HG02884 (cell line): ENCODE measurements around the gene SPC24.
"Not testable (repeated sequence)": the region's sequence is repeated elsewhere in the genome, so short reads cannot be mapped to it uniquely, and the experiment has no call there.

Source experiments
- ATAC-seq: cut with Tn5 transposase; IDR thresholded peaks from one replicate; pipeline ENCODE4 v1.9.1; 2021; ENCODE audit warnings: mild to moderate bottlenecking, moderate library complexity; ENCODE audit not compliant: unreplicated experiment

The SPC24 gene

DNA sequence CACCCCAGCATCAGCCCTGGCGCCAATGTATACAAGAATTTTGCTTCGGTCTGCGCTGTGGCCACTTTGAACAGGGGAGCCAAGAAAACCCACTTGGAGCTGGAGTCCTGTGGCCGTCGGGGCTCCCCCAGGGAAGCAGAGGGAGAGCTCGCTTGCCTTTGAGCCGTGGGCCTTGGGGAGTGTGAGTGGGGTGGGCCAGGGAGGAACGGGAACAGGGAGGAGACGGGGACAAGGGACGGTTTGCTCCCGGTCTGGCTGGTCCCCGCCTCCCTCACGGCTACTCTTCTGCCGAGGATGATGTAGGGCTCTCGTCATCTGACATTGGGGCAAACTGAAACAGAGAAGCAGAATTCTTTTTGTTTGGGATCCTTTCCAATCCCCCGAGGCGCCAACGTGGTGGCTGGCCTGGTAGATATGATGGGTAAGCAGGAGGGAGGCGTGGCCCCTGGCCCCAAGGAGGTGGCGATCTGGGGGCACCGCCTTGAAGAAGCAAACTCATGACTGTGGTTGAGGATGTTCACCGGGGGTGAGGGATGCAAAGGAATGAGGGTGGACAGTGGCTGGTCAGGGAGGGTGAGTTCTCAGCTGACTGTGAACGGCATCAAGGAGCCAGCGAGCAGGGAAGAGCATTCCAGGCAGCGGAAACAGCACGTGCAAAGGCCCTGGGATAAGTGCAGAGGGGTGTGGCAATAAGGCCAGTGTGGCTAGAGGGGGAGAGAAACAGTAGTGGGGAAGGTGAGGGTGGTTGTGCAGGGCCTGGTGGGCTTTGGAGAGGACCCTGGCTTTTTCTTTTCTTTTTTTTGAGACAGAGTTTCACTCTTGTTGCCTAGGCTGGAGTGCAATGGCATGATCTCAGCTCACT lies 10.9 kb upstream of the SPC24 start:
- ATAC-seq: no peak

DNA sequence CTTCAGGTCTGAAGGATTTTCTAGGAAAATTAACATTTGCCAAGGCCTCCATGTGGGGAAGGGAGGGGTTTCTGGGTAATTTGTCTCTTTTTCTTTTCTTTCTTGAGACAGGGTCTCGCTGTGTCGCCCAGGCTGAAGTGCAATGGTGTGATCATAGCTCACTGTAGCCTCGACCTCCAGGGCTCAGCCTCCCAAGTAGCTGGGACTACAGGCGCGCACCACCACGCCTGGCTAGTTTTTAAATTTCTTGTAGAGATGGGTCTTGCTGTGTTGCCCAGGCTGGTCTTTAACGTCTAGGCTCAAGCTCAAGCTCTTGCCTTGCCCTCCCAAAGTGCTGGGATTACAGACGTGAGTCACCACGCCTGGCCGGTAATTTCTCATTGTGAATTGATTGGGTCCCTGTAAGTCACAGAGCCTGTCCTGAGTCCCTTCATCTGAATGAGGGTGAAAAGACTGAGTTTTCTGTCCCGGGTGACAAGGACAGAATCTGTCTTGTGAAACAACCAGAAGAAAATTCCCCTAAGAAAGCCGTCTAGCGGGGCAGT lies 10.0 kb upstream of the SPC24 start:
- no peak for ATAC-seq

DNA sequence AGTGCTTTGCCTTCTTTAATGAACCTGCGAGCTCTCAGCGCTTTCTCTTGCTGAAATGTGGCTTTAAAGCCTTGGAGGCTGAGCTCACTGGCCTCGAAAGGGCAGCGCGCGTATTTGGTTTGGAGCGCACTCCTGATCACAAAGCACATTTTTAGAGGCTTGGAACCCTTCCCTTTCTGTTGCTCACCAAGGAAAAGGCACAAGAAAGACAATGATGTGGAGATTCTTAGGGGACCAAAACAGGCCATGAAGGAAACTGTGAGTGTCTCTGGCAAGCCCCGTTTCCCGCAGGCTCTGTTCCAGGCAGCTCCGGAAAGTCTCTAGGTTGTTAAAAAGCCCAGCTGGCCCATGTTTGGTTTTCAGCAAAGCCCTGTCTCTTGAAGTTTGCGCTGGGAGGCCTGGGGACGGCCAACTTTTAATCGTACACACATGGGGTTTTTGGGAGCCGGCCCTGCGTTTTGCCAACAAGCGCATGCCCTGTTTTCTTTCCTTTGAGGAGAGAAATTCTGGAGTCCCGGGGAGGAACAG lies 9.4 kb upstream of the SPC24 start:
- no peak for ATAC-seq

GRCh38 chr19:11164296-11164695 lies 8.7 kb upstream of the SPC24 start:
- no peak for ATAC-seq

DNA sequence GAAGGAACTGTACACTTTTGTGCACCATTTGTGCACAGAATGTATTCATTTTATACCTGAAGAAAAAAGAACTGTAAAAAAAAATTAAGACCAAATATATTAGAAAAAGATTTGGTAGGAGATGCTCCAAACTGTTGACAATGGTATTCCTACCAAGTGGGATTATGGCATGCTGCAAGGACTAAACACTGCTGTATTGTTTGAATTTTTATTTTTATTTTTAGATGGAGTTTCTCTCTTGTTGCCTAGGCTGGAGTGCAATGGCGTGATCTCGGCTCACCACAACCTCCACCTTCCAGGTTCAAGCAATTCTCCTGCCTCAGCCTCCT lies 4.8 kb upstream of the SPC24 start:
- ATAC-seq: not testable (repeated sequence)

GRCh38 chr19:11159598-11160439 lies 4.2 kb upstream of the SPC24 start:
- no peak for ATAC-seq

GRCh38 chr19:11154683-11155047 lies 917 bp downstream of the SPC24 start:
- no peak for ATAC-seq

DNA sequence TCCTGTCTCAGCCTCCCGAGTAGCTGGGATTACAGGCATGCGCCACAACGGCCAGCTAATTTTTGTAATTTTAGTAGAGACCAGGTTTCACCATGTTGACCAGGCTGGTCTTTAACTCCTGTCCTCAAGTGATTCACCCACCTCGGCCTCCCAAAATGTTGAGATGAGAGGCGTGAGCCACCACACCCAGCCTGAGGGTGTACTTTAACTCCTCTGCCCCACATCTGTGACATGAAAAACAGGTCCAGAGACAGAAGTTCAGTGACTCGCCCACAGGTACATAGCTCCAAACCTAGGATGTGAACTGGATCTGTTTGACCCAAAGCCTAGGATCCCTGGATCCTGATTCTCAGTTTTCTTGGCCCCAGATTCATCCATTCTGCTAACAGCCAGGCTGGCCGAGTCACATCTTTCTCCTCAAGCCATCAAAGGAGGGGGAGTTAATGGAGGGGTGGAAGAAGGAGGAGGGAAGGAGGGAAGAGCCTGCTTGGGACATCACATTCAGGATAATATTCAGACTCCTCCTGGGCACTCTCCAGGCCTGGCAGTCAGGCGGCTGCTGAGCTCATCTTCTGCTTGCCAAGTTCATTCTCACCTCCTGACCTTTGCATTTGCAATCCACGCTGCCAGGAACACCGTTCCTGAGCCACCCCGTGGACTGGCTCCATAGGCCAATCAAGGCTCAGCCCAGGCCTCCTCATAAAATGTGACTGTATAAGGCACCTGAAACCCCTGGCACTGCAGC lies 3.1 kb downstream of the SPC24 start:
- ATAC-seq: no peak

GRCh38 chr19:11151181-11151580 lies 4.4 kb downstream of the SPC24 start:
- no peak for ATAC-seq

GRCh38 chr19:11148001-11148400 lies 7.6 kb downstream of the SPC24 start:
- no peak for ATAC-seq

- no peak for ATAC-seq
These were observed 10.1 kb downstream of the SPC24 start for GRCh38 chr19:11145536-11145924.

DNA sequence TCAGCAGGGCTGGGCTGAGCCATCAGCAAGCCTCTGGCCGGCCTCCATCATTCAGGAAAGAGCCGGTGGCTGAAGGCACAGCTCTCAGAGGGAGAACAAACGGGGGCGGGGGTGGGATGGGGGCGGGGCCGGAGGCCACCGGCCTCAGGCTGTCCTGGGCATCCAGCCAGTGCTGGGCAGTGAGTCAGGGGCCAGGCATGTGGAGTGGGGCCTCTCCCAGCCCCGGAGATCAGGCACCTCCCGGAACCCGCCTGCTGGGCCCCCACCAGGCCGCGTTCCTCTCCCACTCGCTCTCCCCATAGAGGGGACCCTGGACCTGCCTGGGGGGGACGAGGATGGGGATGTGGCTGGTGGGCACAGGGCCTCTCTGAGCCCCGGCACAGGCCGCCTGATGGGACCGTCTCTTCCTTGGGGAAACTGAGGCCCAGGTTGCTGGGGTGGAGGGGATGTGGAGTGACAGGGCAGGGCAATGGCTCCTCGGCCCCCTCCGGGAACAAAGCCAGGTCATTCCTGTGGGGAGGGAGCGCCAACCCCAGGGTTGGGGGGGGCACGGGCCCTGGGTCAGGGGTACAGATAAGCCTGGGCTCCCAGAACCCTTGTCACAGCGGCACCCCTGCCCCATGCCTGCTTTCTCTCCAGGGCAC lies 12.9 kb downstream of the SPC24 start:
- no peak for ATAC-seq

DNA sequence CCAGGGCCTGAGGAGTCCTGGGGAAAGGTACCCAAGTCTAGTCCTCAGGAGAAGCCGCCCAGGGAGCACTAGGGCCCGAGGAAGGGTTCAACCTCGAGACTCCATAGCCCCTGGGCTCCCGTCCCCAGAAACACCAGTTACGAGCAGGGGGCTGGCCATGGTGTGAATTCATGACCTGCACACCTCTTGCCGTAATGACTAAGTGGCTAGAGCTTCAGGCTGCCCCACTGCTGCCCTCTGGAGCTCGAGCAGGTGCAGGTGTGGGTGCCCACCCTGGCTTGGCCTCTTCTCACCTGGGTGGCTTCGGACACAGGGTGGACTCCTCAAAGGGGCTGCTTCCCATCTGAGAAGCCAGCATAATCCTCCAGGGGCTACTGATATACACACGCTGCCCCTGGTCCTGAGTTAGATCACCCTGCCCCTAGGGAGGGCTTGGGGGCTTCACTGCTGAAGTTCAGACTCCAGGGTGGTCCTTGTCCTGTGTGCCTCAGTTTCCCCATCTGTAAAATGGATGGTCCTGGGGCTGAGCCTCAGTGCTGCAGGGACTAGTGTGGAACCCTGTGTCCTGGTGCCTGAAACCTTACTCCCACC lies 13.6 kb downstream of the SPC24 start:
- ATAC-seq: no peak

DNA sequence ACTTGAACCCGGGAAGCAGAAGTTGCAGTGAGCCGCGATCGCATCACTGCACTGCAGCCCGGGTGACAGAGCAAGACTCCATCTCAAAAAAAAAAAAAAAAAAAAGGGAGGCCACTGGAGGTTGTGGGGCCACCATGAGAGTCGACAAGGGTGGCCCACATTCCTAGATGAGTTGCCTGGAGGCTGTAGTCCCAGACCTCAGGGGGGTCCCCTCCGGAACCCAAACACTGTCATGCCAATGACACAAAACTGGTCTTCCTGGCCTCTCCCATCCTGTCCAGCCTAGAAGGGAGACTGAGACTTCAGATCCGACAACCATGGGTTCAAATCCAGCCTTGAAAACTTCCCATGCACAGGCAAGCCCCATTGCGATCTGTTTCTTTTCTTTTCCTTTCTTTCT lies 14.7 kb downstream of the SPC24 start:
- ATAC-seq: no peak

- ATAC-seq: not testable (repeated sequence)
These were observed 15.5 kb downstream of the SPC24 start for GRCh38 chr19:11140023-11140538.

GRCh38 chr19:11138601-11139300 lies 16.8 kb downstream of the SPC24 start:
- no peak for ATAC-seq

- ATAC-seq: no peak
These were observed 17.8 kb downstream of the SPC24 start for GRCh38 chr19:11137542-11138384.

DNA sequence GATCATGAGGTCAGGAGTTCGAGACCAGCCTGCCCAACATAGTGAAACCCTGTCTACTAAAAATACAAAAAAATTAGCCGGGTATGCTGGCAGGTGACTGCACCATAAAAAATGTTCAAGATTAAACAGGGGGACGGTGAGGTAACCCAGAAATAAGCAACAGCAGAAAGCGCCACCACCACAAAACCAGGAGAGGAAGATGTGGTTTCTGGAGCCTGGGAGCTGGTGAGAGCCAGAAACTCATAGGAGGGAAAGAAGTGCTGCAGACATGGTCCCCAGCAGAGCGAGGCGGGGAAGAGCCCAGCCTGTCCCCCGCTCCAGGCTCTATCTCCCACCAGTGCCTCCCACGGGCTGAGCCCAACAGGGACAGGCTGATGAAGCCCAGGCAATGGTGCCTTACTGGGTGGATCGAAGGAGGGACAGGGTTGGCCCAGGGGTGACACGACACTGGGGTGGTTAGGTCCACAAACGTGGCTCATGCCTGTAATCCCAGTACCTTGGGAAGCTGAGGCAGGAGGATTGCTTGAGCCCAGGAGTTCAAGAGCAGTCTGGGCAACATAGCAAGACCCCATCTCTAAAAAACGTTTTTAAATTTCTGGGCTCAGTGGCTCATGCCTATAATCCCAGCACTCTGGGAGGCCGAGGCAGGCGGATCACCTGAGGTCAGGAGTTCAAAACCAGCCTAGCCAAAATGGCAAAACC lies 19.0 kb downstream of the SPC24 start:
- ATAC-seq: no peak
